ENCODE results near the gene CEMP1.

DNA sequence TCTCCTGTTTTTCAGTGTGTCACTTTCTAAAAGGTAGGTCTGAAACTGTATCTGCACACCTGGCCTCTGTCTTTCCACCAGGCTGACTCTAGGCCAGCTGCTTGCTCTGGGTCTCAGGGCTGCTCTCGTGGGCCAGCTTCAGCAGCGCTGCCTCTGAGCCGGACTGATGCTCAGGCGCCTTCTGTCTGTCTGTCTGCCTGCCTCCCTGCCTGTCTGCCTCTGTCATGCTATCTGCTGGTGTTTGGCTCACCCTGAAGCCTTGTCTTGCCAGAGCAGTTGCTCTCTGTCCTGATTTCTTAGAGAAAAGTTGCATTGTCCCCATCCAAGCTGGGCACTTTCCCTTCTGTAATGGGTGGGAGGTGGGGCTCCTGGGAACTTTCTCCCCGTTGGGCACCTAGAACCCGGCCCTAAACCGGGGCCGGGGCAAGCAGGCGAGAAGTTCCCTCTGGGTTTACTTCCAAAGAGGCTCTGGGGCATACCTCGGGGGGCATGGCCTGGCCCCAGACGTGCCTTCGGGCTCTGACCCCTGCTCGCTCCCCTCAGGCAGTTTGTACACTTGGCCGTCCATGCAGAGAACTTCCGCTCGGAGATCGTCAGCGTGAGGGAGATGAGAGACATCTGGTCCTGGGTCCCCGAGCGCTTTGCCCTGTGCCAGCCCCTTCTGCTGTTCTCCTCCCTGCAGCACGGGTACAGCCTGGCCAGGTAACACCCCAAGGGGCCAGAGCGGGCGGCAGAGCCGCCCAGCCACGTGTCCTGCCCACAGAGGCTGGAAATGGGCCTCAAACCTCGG is 33.3 kb downstream of the CEMP1 start:
- no peak for TF ChIP-seq POLR2A (IDR thresholded peaks at IDR 0.05)
- TF ChIP-seq, protein P1, sequence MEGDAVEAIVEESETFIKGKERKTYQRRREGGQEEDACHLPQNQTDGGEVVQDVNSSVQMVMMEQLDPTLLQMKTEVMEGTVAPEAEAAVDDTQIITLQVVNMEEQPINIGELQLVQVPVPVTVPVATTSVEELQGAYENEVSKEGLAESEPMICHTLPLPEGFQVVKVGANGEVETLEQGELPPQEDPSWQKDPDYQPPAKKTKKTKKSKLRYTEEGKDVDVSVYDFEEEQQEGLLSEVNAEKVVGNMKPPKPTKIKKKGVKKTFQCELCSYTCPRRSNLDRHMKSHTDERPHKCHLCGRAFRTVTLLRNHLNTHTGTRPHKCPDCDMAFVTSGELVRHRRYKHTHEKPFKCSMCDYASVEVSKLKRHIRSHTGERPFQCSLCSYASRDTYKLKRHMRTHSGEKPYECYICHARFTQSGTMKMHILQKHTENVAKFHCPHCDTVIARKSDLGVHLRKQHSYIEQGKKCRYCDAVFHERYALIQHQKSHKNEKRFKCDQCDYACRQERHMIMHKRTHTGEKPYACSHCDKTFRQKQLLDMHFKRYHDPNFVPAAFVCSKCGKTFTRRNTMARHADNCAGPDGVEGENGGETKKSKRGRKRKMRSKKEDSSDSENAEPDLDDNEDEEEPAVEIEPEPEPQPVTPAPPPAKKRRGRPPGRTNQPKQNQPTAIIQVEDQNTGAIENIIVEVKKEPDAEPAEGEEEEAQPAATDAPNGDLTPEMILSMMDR (IDR thresholded peaks at IDR 0.05), result no peak
